Measurements from ENCODE around the gene PALMD.
A peak's percentile ranks its signal among the peaks of the same experiment; 100 is the strongest.

PALMD gene

GRCh38 chr1:99674115-99675064 lies 28.5 kb downstream of the PALMD start:
- H3K4me3 ChIP-seq (ENCODE audit: low read length), result no peak overlapping the region
- no peak for TF ChIP-seq CTCF (conservative IDR thresholded peaks at IDR 0.05; ENCODE audit: low read depth, low read length)
- no peak for DNase-seq (ENCODE audit: low read depth)

- H3K4me3 ChIP-seq (ENCODE audit: low read length), result no peak overlapping the region
- no peak for DNase-seq (ENCODE audit: low read depth)
- TF ChIP-seq CTCF (conservative IDR thresholded peaks at IDR 0.05; ENCODE audit: low read depth, low read length), result no peak
These were observed 29.4 kb downstream of the PALMD start for GRCh38 chr1:99675292-99675691.

GRCh38 chr1:99675994-99676393 lies 30.1 kb downstream of the PALMD start:
- no peak for DNase-seq (ENCODE audit: low read depth)
- no peak overlapping the region for H3K4me3 ChIP-seq (ENCODE audit: low read length)
- TF ChIP-seq CTCF (conservative IDR thresholded peaks at IDR 0.05; ENCODE audit: low read depth, low read length), result no peak

- no peak overlapping the region for H3K4me3 ChIP-seq (ENCODE audit: low read length)
- no peak for TF ChIP-seq CTCF (conservative IDR thresholded peaks at IDR 0.05; ENCODE audit: low read depth, low read length)
- DNase-seq (ENCODE audit: low read depth), result no peak
These were observed 31.0 kb downstream of the PALMD start for GRCh38 chr1:99676876-99677275.

GRCh38 chr1:99677416-99677815 lies 31.5 kb downstream of the PALMD start:
- TF ChIP-seq CTCF (conservative IDR thresholded peaks at IDR 0.05; ENCODE audit: low read depth, low read length), result no peak
- no peak for DNase-seq (ENCODE audit: low read depth)
- H3K4me3 ChIP-seq (ENCODE audit: low read length), result no peak overlapping the region

- TF ChIP-seq CTCF (conservative IDR thresholded peaks at IDR 0.05; ENCODE audit: low read depth, low read length), result no peak
- peak; percentile 56 for DNase-seq (ENCODE audit: low read depth)
These were observed 34.4 kb downstream of the PALMD start for GRCh38 chr1:99680270-99680669.

GRCh38 chr1:99681583-99681982 lies 35.7 kb downstream of the PALMD start:
- H3K4me3 ChIP-seq (ENCODE audit: low read length), result no peak overlapping the region
- DNase-seq (ENCODE audit: low read depth), result no peak
- no peak for TF ChIP-seq CTCF (conservative IDR thresholded peaks at IDR 0.05; ENCODE audit: low read depth, low read length)

More at GRCh38 chr1:99680270-99680669, 34.4 kb downstream of the PALMD start:
- no peak overlapping the region for H3K4me3 ChIP-seq (ENCODE audit: low read length)

Data from retinal pigment epithelial cell (primary cell).